Measurements from ENCODE around the gene RCSD1. TPM values are rescaled to one million over a fixed set of nuclear protein-coding genes. Genes with fewer than 3 reads are reported as not detected.

The RCSD1 gene
- total and polyA plus RNA-seq, 10 of the 15 experiments (the other 5 are each of a cell fraction or from before 2014, with no cell fraction given): 11.4 to 78.3 (median 71.6) TPM

GRCh38 chr1:167663002-167663772, 33.2 kb downstream of the RCSD1 start (continued):
- TF ChIP-seq ZNF274 (IDR thresholded peaks at IDR 0.05; ENCODE audit: insufficient read depth, insufficient read length) (no peak), WRNIP1 (IDR thresholded peaks at IDR 0.05; ENCODE audit: borderline replicate concordance, low read depth, low read length) (no peak), CUX1 (IDR thresholded peaks at IDR 0.05; ENCODE audit: insufficient replicate concordance, low read depth, low read length) (peak; percentile 55), BCLAF1 (IDR thresholded peaks at IDR 0.05) (no peak), GATAD2B (conservative IDR thresholded peaks at IDR 0.05; ENCODE audit: low read depth) (peak; percentile 76), BCL3 (IDR thresholded peaks at IDR 0.05; ENCODE audit: borderline replicate concordance, insufficient read depth, low read depth, low read length, poor library complexity, severe bottlenecking) (peak; percentile 69), ATF7 (IDR thresholded peaks at IDR 0.05; ENCODE audit: low read depth) (no peak), ASH2L (IDR thresholded peaks at IDR 0.05; ENCODE audit: borderline replicate concordance, low read depth) (no peak), TCF12 (IDR thresholded peaks at IDR 0.05; ENCODE audit: low read depth, low read length) (peak; percentile 98), MEF2B (IDR thresholded peaks at IDR 0.05; ENCODE audit: partially characterized antibody, poor library complexity, severe bottlenecking) (peak; percentile 89), NR2C2 (IDR thresholded peaks at IDR 0.05; ENCODE audit: borderline replicate concordance, control insufficient read depth, insufficient read length, low read depth) (no peak), ZBED1 (IDR thresholded peaks at IDR 0.05; ENCODE audit: borderline replicate concordance) (no peak), SIX5 (IDR thresholded peaks at IDR 0.05; ENCODE audit: low read depth, low read length, severe bottlenecking) (no peak), SPI1 (IDR thresholded peaks at IDR 0.05; ENCODE audit: borderline replicate concordance, insufficient read depth, low read depth, low read length) (no peak), POLR2AphosphoS5 (IDR thresholded peaks at IDR 0.05; ENCODE audit: low read length) (no peak), NRF1 (conservative IDR thresholded peaks at IDR 0.05; ENCODE audit: low read depth, low read length) (no peak)

Measured in GM12878 (cell line).